COLO668 (cell line): ENCODE data around the gene VPS51.

Source experiments
- DNase-seq: peaks from one replicate; lab custom pipeline; 2025; ENCODE audit not compliant: unreplicated experiment; lab: John Stamatoyannopoulos, UW

The VPS51 gene

GRCh38 chr11:65104628-65105027 is 8.6 kb downstream of the VPS51 start:
- DNase-seq = no peak

GRCh38 chr11:65107078-65107477 is 11.1 kb downstream of the VPS51 start:
- no peak for DNase-seq

- no peak for DNase-seq
Measured at GRCh38 chr11:65107751-65108468, 11.9 kb downstream of the VPS51 start.

- no peak for DNase-seq
Measured at GRCh38 chr11:65108469-65109123, 12.6 kb downstream of the VPS51 start.

- no peak for DNase-seq
Measured at GRCh38 chr11:65109231-65110198, 13.5 kb downstream of the VPS51 start.

GRCh38 chr11:65110354-65110861 is 14.4 kb downstream of the VPS51 start:
- peak; percentile 86 for DNase-seq

- DNase-seq = no peak
Measured at GRCh38 chr11:65111159-65111743, 15.2 kb downstream of the VPS51 start.

GRCh38 chr11:65111744-65112545 is 15.9 kb downstream of the VPS51 start, which contains the start of gene TM7SF2:
TSS of gene TM7SF2 (plus strand) at chr11:65111872. CDS start at chr11:65112016, 144 bp downstream.
- DNase-seq = peak; percentile 98

GRCh38 chr11:65112546-65113360 is 16.7 kb downstream of the VPS51 start:
- peak; percentile 80 for DNase-seq

GRCh38 chr11:65113361-65113756 is 17.3 kb downstream of the VPS51 start:
- peak; percentile 30 for DNase-seq

- no peak for DNase-seq
Measured at GRCh38 chr11:65113839-65114238, 17.8 kb downstream of the VPS51 start.

GRCh38 chr11:65114538-65115171 is 18.6 kb downstream of the VPS51 start:
- no peak for DNase-seq

- no peak for DNase-seq
Measured at GRCh38 chr11:65115361-65116082, 19.5 kb downstream of the VPS51 start.

GRCh38 chr11:65116370-65117205 is 20.6 kb downstream of the VPS51 start:
- DNase-seq = peak; percentile 72

- DNase-seq = peak; percentile 99
Measured at GRCh38 chr11:65117206-65118096, 21.4 kb downstream of the VPS51 start, which contains the start of gene ZNHIT2. TSS of gene ZNHIT2 (minus strand) at chr11:65117701. CDS start at chr11:65117653, 48 bp downstream.
